Common myeloid progenitor, CD34-positive (primary cell): ENCODE measurements around the gene CPEB1. TPM values are rescaled to one million over a fixed set of nuclear protein-coding genes. Genes with fewer than 3 reads are reported as not detected.

Source experiments
- CTCF ChIA-PET: fragments of 350-600 bp; sonication (Branson Sonifier 250); formaldehyde crosslinking; loops from one replicate; lab custom pipeline; 2021; ENCODE audit warnings: antibody characterized with exemption; lab: Charles Lee
- POLR2A ChIA-PET: fragments of 350-600 bp; sonication (Branson Sonifier 250); formaldehyde crosslinking; loops from one replicate; lab custom pipeline; 2021; ENCODE audit warnings: antibody characterized with exemption; lab: Charles Lee
- DNase-seq, 3 donors: peaks; one replicate each; pipeline versions ENCODE4 v3.0.0 to v3.0.0-alpha.2; 2013
- H3K27ac ChIP-seq, 2 experiments: 1 replicate in 1 of 2; 2 replicates in 1 of 2; pipeline ENCODE4 v1.7.0; 2013; ENCODE audit warnings: inconsistent platforms in 2 of 2, low read length in 2 of 2, mild to moderate bottlenecking in 2 of 2, low read depth in 1 of 2, moderate library complexity in 1 of 2; ENCODE audit not compliant: severe bottlenecking in 2 of 2, insufficient read depth in 1 of 2, poor library complexity in 1 of 2
- H3K27me3 ChIP-seq, 5 experiments: replicated peaks in 2 of 5; 1 replicate in 3 of 5; 2 replicates in 2 of 5; pipeline versions ENCODE4 v1.6.1 to v1.7.0; 2013; ENCODE audit warnings: low read length in 4 of 5, mild to moderate bottlenecking in 2 of 5, moderate library complexity in 2 of 5, inconsistent platforms in 1 of 5; ENCODE audit not compliant: insufficient read depth in 5 of 5, control insufficient read depth in 4 of 5
- H3K36me3 ChIP-seq, 4 experiments: 1 replicate in 2 of 4; 2 replicates in 2 of 4; pipeline versions ENCODE4 v1.6.1 to v1.7.0; 2013; ENCODE audit warnings: low read length in 3 of 4, control low read depth in 1 of 4, mild to moderate bottlenecking in 1 of 4; ENCODE audit not compliant: control insufficient read depth in 4 of 4, insufficient read depth in 4 of 4
- H3K4me1 ChIP-seq, 4 experiments: 1 replicate in 3 of 4; 2 replicates in 1 of 4; pipeline versions ENCODE4 v1.6.1 to v1.7.1; 2013; ENCODE audit warnings: low read length in 3 of 4, mild to moderate bottlenecking in 3 of 4, control low read depth in 1 of 4, inconsistent platforms in 1 of 4, moderate library complexity in 1 of 4; ENCODE audit not compliant: control insufficient read depth in 4 of 4, insufficient read depth in 4 of 4; ENCODE audit errors: control extremely low read depth in 1 of 4
- H3K4me3 ChIP-seq, 7 experiments: 1 replicate in 4 of 7; 2 replicates in 3 of 7; pipeline versions ENCODE4 v1.5.1 to v1.7.0; 2013; ENCODE audit warnings: mild to moderate bottlenecking in 7 of 7, low read length in 6 of 7, moderate library complexity in 6 of 7, inconsistent platforms in 2 of 7, low read depth in 2 of 7, control low read depth in 1 of 7; ENCODE audit not compliant: insufficient read depth in 4 of 7, control insufficient read depth in 1 of 7; ENCODE audit errors: extremely low read depth in 1 of 7
- H3K9me3 ChIP-seq, 5 experiments: 1 replicate in 4 of 5; 2 replicates in 1 of 5; pipeline versions ENCODE4 v1.6.1 to v1.7.1; 2013; ENCODE audit warnings: low read length in 4 of 5, mild to moderate bottlenecking in 2 of 5, inconsistent platforms in 1 of 5, low read depth in 1 of 5, moderate library complexity in 1 of 5; ENCODE audit not compliant: control insufficient read depth in 4 of 5, insufficient read depth in 2 of 5; ENCODE audit errors: control extremely low read depth in 1 of 5
- WGBS: methylation state at CpG from one replicate; pipeline ENCODE4 v1.1.5; 2013; ENCODE audit not compliant: insufficient coverage; 5-methylcytosine and 5-hydroxymethylcytosine counted together
- polyA plus RNA-seq: library from polyadenylated mRNA; unstranded; fragments of 120-200 nt; gene quantifications from one replicate; pipeline ENCODE4 v1.2.1, GENCODE V29; 2013

The CPEB1 gene
- polyA plus RNA-seq, result 0.13 TPM

- peak; percentile 45 to 79 (median 72) for DNase-seq
- peaks cover 6 to 66% (median 51%) of the 10 kb centered on the region in 5 experiments for H3K27me3 ChIP-seq
- WGBS, result 10% methylated on average over 84 of the region's 96 CpGs
- CTCF ChIA-PET, result no interaction called here
- peaks cover 0 to 3% (median 0%) of the 10 kb centered on the region in 5 experiments for H3K9me3 ChIP-seq
- H3K36me3 ChIP-seq, result no peaks in the 10 kb centered on the region
- H3K4me1 ChIP-seq, result peaks cover 0 to 29% (median 19%) of the 10 kb centered on the region in 4 experiments
- POLR2A ChIA-PET, result no interaction called here
- H3K27ac ChIP-seq, result peak within 1 kb of the TSS in 1 of 2 experiments; percentile 43
- peak within 1 kb of the TSS; percentile 8 to 69 (median 49) for H3K4me3 ChIP-seq
These were observed at the start of gene CPEB1 for GRCh38 chr15:82647045-82647834. Gene CPEB1, minus strand, starts transcription at chr15:82647363. Its CDS starts 18,904 bp downstream, at chr15:82628459.

DNA sequence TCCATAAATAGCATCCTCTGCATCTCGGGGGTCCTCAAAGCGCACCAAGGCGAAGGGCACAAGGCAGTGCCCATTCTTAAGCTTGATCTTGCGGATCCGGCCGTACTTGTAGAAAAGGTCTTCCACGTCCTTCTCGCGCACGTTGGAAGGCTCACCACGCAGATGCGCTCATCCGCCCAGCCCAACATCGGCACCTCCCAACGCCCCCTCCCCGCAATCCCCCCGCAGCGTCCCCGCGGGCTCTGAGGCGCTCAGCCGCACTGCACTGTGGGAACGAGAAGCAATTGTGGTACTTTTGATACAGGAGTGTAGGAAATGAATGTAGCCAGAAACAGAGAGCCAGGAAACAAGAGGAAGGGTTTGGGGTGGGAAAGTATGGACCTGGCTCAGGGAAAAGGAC, 45.0 kb upstream of the CPEB1 start:
- Histone ChIP-seq H3K27me3 (peaks cover 0 to 3% (median 0%) of the 10 kb centered on the region in 5 experiments), H3K27ac (no peak overlapping the region), H3K4me3 (no peak overlapping the region), H3K4me1 (no peaks in the 10 kb centered on the region), H3K36me3 (no peaks in the 10 kb centered on the region), H3K9me3 (no peaks in the 10 kb centered on the region)
- CTCF ChIA-PET, result no interaction called here
- WGBS, result 89% methylated on average over 20 of the region's 23 CpGs
- POLR2A ChIA-PET, result no interaction called here
- no peak for DNase-seq

DNA sequence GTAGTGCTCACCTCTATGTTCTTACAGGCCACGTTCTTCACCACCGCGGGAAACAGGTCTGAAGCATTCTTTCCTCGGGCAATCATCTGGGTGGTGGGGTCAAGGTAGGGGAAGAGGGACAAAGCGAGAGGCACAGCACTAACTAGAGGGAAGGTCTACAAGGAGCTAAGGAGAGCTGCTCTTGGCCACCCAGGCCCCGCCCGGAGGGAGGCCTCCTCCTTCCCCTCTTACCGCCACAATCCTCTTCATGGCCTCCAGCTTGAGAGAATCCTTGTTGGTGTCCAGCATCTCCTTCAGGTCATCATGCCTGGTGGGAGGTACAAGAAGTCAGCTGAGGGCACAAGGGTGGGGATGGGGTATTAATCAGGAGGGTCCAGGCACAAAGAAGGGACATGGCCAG, 42.0 kb upstream of the CPEB1 start:
- Histone ChIP-seq H3K27ac (no peak overlapping the region), H3K4me3 (no peak overlapping the region), H3K4me1 (no peaks in the 10 kb centered on the region), H3K36me3 (no peaks in the 10 kb centered on the region), H3K27me3 (peaks cover 0 to 2% (median 0%) of the 10 kb centered on the region in 5 experiments), H3K9me3 (no peaks in the 10 kb centered on the region)
- ChIA-PET POLR2A (no interaction called here), CTCF (no interaction called here)
- 96% methylated on average over 4 of the region's 8 CpGs for WGBS
- DNase-seq, result no peak

DNA sequence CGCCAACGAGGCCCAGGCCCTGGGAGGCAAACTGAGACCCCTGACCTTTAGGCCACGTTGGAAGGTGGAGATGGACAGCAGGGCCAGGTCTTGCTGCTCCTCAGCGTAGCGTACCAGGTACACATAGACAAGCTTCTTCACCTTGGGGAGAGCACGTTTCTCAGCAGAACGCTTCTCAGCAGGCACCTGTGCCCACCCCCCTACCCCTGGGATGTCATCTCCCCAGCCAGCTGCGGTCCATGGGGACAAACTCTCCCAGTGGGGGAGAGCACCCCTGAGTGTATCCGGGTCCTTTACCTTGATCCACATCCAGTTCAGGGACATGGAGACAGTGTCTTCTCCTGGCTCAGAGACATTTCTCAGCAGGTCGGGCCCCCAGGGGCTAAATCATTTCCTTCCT, 41.5 kb upstream of the CPEB1 start:
- ChIA-PET CTCF (no interaction called here), POLR2A (no interaction called here)
- WGBS, result 97% methylated on average over 6 of the region's 10 CpGs
- no peak overlapping the region for H3K27ac ChIP-seq
- H3K9me3 ChIP-seq, result no peaks in the 10 kb centered on the region
- DNase-seq, result no peak
- peaks cover 0 to 6% (median 0%) of the 10 kb centered on the region in 5 experiments for H3K27me3 ChIP-seq
- H3K4me3 ChIP-seq, result no peak overlapping the region
- no peaks in the 10 kb centered on the region for H3K36me3 ChIP-seq
- H3K4me1 ChIP-seq, result no peaks in the 10 kb centered on the region

GRCh38 chr15:82681371-82681770, 34.2 kb upstream of the CPEB1 start:
- CTCF ChIA-PET, result no interaction called here
- Histone ChIP-seq H3K36me3 (no peaks in the 10 kb centered on the region), H3K27ac (no peak overlapping the region), H3K27me3 (peaks cover 2 to 37% (median 13%) of the 10 kb centered on the region in 5 experiments), H3K9me3 (no peaks in the 10 kb centered on the region), H3K4me3 (peak overlapping the region in 2 of 7 experiments; percentile 65 to 75), H3K4me1 (peaks cover 0 to 12% (median 8%) of the 10 kb centered on the region in 4 experiments)
- WGBS, result 97% methylated on average over 8 of the region's 10 CpGs
- POLR2A ChIA-PET, result no interaction called here
- DNase-seq, result no peak

DNA sequence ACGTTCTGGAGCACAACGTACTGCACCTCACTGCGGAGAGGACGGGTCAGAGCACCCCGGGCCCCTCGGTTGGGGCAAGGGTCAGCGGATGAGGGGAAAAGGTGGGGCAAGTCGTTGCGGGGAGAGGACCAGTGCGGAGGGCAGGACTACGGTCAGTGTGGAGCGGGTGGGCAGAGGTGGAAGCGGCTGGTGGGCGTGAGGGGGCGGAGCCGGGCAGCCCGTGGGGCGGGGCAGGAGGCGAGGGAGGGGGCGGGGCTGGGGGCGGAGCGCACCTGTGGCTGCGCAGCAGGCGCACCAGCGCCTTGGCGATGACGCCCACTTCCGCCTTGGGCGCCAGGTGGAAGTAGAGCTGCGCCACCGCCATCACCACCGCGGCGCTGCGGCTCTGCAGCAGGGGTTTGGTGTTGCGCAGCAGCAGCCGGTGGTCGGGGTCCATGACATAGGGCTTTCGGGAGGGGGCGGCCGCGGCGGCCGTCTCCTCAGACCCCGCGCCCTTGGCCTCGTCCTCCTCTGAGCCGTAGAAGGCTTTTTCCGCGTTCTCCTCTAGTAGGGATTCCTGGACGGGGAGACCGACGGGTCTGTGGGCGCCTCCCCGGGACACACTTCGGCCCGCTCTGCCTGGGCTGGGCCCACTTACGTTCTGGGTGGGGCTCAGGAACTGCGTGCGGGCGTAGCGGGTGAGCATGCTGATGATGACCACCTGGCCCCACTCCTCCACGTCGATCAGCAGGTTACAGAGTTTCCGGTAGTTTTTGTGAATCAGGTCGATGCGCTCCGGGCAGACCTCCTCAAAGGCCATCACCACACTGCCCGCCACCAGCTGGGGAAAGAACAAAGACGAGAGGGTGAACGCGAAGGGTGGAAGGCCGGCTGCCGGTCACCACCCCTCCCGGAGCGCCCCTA, 33.3 kb upstream of the CPEB1 start:
- Histone ChIP-seq H3K27ac (peak overlapping the region in 1 of 2 experiments; percentile 43), H3K9me3 (no peaks in the 10 kb centered on the region), H3K4me1 (peaks cover 0 to 12% (median 8%) of the 10 kb centered on the region in 4 experiments), H3K36me3 (no peaks in the 10 kb centered on the region), H3K4me3 (peak overlapping the region; percentile 23 to 78 (median 48)), H3K27me3 (peaks cover 2 to 37% (median 13%) of the 10 kb centered on the region in 5 experiments)
- ChIA-PET CTCF (no interaction called here), POLR2A (no interaction called here)
- 3% methylated on average over 53 of the region's 76 CpGs for WGBS
- DNase-seq, result peak; percentile 80 to 91 (median 89)
